NCI-H2029 treated with DMSO at 0.1 percent for 48 hours (cell line): ENCODE results near the gene TERT.
"Not testable (repeated sequence)": the region's sequence is repeated elsewhere in the genome, so short reads cannot be mapped to it uniquely, and the experiment has no call there.

Experiments
- DNase-seq: peaks from one replicate; lab custom pipeline; 2025; lab: John Stamatoyannopoulos, UW

Gene TERT

DNA sequence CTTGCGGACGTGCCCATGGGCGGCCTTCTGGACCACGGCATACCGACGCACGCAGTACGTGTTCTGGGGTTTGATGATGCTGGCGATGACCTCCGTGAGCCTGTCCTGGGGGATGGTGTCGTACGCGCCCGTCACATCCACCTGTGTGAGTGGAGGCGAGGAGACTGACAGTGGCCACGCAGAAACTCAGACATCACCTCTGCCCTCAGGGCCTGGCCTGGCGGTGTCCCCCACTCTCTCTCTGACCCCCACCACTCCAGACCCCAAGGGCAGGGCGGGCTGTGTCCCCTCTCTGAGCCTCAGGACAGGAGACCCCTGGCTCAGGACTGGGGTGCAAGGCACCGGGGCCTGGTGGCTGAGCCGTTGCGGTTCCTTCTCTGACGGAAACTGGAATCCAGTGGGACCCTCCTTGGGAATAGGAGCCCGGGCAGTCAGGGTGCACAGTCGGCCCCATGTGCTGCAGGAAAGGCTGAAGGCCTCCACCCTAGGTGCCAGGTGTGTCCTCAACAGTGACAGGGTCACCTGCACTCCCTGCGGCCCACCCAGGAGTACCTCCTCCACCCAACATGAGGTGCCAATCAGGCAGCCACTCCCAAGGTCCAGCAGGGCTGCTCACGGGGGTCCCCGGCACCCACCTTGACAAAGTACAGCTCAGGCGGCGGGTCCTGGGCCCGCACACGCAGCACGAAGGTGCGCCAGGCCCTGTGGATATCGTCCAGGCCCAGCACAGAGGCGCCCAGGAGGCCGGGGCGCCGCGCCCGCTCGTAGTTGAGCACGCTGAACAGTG is 16.0 kb downstream of the TERT start:
- no peak for DNase-seq

DNA sequence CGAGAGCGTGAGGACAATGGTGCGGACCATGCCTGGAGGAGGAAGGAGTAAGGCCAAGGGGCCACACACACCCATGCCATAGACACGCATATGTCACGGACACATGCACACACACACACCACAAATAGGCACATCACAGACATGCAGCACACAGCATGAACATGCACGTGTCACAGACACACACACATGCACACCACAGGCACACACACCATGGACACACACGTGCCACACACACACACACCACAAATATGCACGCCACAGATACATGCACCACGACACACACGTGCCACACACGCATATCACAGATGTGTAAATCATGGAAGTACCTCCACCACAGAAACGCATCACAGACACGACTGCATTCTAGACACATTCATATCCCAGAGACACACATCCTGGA is 16.7 kb downstream of the TERT start:
- DNase-seq, result no peak

DNA sequence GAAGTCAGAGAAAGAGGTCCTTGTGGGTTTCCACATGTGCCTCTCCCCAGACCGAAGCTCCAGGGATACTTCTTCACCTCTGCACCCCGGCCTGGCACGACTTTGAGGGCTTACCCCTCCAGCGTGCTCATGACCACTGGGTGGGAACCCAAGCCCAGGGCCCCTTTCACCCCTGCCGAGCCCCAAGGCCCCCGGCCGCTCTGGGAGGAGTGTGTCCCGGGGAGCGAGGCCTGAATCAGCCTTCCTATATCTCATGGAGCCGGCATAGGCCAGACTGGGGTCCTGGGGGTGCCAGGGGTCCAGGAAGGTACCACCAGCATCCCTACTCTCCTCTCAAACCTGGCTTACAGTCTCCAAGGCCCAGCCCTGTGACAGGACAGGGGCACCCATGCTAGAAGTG is 17.1 kb downstream of the TERT start:
- DNase-seq, result no peak

DNA sequence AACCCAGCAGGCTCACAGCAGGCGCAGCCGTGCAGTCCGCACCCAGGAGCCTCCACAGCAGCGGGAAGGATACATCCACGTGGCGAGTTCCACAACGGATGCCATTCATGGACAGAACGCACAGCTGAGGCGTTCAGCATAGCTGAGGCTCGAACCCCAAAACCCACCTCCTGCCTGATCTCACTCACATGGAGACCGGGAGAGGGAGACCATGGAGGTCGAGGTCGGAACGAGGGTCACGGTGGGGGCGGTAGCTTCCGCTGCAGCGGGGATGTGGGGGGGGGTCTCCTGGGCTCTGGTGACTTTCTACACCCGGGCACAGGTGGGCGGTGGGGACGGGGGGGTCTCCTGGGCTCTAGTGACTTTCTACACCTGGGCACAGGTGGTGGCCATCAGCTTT is 17.5 kb downstream of the TERT start:
- DNase-seq, result no peak

DNA sequence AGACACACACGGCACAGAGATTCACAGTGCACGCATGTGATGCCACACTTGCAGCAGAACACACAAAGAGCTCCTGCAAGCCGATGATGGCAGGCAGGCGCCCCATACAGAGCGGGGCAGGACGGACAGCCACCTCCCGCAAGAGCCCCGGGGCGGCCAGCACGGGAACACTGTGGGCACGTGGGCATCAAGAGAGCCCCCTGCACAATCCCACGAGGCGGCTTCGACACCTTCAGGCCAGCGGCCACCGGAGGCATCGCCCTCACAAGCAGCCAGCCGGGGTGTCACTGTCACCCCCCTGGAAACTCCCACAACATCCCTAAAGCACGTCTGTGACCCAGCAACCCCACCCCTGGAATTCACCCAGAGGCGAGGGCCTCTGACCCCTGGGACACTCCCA is 17.9 kb downstream of the TERT start:
- no peak for DNase-seq

DNA sequence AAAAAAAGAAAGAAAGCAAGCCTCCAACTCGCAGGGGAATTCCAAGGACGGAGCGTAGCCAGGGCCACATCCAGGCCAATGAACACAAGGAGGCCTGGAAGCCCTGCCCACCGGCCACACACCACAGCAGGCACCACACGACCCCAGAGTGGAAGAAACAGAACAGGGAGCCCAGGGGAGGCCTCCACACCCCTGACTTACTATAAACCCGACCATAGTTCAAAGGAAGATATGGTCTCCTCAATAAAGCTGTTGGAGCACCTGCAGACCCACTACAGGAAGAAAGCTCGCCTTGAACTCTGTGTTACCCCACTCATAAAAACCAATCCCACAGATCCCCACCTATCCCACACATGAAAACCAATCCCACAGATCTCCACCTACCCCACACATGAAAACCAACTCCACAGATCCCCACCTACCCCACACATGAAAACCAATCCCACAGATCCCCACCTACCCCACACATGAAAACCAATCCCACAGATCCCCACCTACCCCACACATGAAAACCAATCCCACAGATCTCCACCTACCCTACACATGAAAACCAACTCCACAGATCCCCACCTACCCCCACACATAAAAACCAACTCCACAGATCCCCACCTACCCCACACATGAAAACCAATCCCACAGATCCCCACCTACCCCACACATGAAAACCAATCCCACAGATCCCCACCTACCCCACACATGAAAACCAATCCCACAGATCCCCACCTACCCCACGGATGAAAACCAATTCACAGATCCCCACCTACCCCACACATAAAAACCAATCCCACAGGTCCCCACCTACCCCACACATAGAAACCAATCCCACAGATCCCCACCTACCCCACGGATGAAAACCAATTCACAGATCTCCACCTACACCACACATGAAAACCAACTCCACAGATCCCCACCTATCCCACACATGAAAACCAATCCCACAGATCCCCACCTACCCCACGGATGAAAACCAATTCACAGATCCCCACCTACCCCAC is 19.2 kb downstream of the TERT start:
- not testable (repeated sequence) for DNase-seq

DNA sequence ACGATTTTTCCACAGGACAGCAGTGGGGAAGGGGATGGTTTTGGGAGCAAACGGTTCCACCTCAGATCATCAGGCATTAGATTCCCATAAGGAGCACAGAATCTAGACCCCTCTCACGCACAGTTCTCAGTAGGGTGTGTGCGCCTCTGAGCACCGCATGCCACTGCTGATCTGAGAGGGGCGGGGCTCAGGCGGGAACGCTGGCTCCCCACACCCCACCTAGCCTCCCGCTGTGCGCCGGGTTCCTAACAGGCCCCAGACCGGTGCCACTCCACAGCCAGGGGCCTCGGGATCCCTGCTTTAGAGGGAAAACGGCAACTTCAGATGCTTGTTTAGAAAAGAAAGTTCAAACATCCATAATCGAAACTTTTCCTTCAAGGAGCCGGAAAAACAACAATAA is 20.4 kb downstream of the TERT start:
- no peak for DNase-seq

DNA sequence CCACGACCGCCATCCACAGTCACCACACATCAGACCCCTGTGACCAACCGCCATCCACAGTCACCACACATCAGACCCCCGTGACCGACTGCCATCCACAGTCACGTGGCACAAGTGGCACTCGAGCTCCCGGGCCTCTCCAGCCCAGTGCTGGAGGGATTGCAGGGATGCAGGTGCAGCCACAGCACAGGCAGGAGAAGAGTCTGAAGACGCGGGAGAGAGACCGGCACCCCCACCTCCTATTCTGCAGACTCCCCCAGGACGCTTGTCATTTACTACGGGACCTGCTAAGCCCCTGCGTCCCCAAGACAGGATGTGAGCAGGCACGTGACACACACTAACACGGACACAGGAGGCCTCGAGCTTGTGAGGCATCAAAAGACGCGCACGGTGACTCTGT is 21.1 kb downstream of the TERT start:
- no peak for DNase-seq

DNA sequence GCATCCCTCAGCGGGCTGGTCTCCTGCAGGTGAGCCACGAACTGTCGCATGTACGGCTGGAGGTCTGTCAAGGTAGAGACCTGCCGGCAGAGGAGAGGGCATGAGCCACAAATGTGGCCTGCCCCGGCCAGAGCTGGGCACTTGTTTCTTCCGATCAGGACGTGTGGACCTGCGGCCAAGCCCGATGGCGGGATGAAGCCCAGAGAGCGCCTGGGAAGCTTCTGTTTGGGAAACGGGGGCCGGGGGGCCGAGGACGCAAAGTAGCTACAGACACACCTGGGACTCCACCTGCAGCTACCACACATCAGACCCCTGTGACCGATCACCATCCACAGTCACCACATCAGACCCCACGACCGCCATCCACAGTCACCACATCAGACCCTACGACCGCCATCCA is 22.7 kb downstream of the TERT start:
- DNase-seq, result no peak

DNA sequence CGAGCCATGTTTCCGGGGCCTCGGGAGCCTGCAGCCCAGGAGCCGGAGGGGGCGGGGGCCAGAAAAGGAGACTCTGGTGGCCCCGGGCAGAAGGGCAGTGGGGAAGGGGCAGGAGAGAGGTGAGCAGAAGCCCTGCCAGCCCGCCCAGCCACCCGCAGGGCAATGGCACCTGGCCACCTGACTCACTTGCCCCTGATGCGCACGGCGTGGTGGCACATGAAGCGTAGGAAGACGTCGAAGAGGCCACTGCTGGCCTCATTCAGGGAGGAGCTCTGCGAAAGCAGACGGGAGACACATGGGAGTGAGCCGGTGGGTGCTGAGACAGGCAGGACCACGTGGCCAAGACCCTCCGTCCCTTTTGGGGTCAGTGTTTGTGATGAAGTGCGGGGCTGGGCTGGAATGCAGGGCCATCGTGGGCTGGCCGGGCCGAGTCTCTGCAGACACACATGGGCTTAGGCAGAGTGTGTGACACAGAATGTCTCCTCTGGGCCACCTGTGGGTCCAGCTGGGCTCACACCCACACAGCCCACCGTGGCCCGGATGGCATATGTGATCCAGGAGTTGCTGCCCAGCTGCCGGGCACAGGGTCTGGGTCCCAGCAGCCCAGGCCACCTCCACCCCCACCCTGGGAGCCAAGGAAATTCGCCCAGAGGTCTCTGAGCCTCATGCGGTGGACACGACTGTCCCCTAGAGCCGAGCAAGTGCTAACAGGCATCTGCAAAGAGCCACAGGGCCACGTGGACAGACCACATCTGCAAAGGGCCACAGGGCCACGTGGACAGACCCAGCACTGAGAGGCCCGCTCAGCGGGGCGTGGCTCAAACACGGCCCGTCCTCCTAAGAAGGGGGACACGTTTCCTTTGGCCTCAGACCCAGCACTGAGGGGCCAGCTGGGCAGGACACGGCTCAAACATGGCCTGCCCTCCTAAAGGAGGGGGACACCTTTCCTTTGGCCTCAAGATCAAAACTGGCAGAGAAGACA is 23.6 kb downstream of the TERT start:
- DNase-seq, result no peak

DNA sequence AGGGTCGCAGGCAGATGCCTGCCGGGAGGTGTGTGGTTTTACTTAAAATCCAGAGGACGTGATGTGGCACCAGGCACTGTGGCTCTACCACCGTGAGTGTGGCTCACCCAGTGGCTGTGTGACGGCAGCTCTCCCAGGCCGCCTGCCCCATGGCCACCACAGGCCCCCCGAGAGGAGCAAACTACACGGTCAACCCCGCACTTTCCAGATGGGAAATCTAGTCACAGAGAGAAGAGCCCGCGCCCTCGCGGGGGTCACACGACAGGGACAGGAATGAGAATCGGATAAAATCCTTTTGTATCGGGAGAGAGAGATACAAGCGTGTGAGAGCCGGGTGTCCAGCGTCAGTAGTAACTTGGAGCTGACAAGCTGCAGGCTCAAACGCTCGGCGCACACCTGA is 24.4 kb downstream of the TERT start:
- no peak for DNase-seq

DNA sequence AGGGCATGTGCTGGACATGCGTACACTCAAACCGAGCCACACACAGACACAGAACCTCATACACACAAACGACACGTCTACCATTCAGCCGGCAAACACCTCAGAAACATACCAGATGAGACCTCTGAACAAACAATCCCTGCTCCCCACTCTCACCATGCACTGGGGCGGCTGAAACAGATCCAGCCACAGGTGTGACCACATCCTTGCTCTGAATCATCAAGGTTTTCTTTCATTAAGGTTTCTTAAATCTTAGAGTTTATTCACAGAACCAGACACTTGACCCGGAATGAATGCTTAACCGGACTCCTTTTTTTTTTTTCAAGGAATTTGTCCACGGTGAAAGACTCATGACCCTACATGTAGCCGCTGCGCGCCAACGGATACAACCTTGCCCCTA is 26.2 kb downstream of the TERT start:
- DNase-seq, result no peak

DNA sequence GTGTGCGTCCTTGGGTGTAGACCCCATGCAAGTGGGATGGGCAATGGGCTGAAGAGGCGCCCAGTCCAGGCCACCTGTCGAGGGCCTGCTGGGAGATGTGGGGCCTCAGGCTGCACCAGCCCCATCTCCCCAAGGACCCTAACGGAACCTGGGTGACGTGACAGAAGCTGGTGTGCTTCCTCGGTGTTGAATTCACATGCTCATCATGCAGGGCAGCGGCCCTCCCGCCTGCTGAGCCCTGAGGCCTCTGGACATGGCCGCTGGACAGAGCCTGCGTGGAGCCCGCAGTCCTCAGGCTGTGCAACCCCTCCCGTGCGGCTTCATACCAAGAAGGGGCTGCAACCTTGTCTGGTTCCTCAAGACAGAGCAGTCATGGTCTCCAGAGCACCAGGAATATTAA is 26.8 kb downstream of the TERT start:
- DNase-seq, result no peak

DNA sequence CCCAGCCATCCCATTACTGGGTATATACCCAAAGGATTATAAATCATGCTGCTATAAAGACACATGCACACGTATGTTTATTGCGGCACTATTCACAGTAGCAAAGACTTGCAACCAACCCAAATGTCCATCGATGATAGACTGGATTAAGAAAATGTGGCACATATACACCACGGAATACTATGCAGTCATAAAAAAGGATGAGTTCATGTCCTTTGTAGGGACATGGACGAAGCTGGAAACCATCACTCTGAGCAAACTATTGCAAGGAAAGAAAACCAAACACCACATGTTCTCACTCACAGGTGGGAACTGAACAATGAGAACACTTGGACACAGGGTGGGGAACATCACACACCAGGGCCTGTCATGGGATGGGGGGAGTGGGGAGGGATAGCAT is 27.4 kb downstream of the TERT start:
- not testable (repeated sequence) for DNase-seq

DNA sequence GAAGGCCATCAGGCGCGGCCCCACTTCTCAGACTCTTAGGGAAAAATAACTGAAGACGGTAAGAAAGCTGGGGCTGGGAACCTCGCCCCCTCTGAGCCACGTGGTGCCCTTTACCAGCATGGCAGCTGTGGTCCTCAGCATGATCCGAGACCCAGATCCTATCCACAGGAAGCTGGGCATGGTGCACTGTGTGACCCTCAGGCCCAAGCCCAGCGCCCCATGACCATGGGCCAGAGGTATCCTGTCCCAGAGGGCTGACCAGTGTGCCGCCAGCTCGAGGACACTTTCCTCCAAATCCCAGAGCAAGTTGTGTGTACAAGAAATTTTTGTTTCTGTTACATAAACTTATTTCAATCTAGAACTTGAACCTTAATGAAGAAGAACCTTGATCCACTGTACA is 28.1 kb downstream of the TERT start:
- DNase-seq, result no peak

DNA sequence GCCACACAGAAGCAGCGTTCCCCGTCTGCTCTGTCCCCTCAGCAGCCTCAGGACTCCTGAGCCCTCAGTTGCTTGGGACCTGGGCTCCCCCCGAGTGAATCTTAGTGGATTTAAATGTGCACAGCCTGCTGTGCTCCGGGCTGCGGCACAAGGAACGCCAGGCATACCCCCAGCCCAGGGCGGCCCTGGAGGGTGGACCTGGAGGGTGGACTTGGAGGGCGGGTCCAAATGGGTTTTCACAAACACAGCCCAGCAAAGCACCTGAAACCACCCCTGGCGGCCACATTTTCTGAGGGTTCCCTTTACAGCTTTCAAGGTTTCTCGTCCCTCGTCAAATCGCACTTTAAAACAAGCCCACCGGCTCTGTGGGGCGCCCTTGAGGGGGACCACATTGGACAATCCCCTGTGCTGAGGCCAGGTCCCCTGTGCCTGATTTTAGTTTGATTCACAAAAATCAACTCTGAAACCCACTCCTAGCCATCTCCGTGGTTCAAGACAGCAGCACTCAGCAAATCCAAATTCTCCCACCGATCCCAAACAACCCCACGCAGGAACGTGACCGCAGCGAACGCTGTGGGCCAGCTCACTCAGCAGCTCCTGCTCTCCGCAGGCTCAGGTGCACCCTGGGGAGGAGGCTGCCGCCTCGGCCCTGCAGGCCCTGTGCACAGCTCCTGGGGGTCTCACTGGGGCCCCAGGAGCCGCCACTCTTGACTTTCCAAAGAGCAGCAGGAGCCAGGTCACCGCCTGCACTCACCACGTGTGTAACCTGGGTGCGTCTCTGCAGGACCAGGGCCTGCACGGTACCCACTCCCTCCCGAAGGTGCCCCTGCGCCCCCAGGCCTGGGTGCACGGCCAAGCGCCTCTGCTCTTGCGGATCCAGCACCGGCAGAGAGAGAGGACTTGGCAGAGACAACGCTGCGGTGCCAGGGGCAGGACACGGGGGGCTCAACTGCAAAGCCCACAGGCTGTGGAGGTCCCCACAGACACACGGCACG is 29.1 kb downstream of the TERT start:
- no peak for DNase-seq

DNA sequence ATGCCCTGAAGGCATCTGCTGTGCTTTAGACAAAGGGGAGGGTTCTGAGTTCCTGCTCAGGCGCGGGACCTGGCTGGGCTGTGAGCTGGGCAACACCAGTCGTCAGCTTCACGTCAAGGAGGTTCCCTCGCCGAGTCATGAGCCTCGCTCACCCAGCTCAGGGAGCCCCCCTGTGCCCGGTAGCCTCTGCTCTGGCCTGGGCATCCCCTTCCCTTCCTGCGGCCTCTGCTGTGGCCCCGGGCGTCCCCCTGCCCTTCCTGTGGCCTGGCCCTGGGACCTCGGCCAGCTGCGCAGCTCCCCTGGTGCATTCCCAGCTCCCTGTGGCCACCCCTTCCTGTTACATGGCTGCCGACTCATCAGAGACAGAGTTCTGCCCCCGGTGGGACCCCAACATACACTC is 29.8 kb downstream of the TERT start:
- DNase-seq, result no peak

DNA sequence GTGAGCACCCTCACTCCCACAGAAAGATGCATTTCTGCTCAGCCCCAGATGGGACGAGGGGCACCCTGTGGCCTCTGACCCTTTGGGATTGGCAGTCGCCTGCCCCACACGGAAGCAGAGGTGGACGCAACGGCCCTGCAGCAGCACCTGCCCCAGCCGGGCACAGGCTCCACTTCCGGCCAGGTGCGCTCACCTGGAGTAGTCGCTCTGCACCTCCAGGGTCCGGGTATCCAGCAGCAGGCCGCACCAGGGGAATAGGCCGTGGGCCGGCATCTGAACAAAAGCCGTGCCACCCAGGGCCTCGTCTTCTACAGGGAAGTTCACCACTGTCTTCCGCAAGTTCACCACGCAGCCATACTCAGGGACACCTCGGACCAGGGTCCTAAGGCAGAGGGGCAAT is 30.7 kb downstream of the TERT start:
- DNase-seq, result no peak

DNA sequence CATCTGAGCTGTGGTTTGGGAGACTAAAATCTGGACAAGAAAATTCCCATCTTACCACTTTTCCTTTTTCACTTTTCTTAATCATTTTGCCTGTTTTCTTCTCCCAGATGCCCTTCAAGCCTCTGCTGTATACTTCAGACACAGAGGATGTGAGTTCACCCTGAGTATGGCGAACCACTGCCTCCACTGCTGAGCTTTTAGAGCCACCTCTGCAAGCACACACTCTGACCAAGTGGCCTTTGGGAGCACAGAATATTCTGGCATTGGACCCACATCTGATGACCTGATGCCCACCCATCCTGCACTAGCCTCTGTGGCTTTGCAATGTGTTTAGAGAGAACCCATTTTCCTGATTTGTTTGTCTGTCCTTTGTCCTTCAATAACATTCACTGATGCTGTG is 32.5 kb downstream of the TERT start:
- DNase-seq, result no peak

DNA sequence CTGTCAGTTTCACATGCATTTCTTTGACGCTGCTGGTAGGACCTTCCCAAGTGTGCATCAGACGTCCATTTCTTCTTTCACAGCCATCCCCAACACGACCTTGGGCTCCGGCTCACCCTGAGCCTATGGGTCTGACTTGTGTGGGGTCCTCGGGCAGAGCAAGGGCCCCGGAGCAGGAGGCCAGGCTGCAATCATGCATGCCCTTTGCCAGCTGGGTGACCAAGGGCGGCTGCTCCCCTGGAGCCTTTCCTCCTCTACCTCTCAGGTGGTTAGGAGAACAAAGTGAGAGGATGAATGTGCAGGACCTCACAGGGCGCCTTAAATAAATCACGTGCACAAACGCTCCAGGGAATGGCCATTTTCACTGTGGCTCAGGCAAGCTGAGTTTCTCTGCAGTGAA is 33.2 kb downstream of the TERT start:
- no peak for DNase-seq
